Measurements from ENCODE around the gene ARHGAP22.

ARHGAP22 gene

GRCh38 chr10:48580236-48580635, 24.6 kb downstream of the ARHGAP22 start:
- no peak for DNase-seq

GRCh38 chr10:48579251-48579960, 25.5 kb downstream of the ARHGAP22 start:
- no peak for DNase-seq

GRCh38 chr10:48577158-48577557, 27.7 kb downstream of the ARHGAP22 start:
- no peak for DNase-seq

GRCh38 chr10:48576501-48576900, 28.4 kb downstream of the ARHGAP22 start:
- DNase-seq = no peak

- no peak for DNase-seq
These were observed 29.0 kb downstream of the ARHGAP22 start for GRCh38 chr10:48575901-48576300.

GRCh38 chr10:48574817-48575380, 30.0 kb downstream of the ARHGAP22 start:
- DNase-seq = no peak

- DNase-seq = no peak
These were observed 30.5 kb downstream of the ARHGAP22 start for GRCh38 chr10:48574322-48574796.

- no peak for DNase-seq
These were observed 31.8 kb downstream of the ARHGAP22 start for GRCh38 chr10:48573045-48573444.

- no peak for DNase-seq
These were observed 32.5 kb downstream of the ARHGAP22 start for GRCh38 chr10:48572414-48572813.

GRCh38 chr10:48568546-48568945, 36.3 kb downstream of the ARHGAP22 start:
- DNase-seq = no peak

GRCh38 chr10:48568131-48568530, 36.7 kb downstream of the ARHGAP22 start:
- no peak for DNase-seq

- DNase-seq = no peak
These were observed 37.5 kb downstream of the ARHGAP22 start for GRCh38 chr10:48567346-48567745.

GRCh38 chr10:48564466-48565160, 40.3 kb downstream of the ARHGAP22 start:
- DNase-seq = no peak

- DNase-seq = no peak
These were observed 47.3 kb downstream of the ARHGAP22 start for GRCh38 chr10:48557511-48558123.

- DNase-seq = no peak
These were observed 48.2 kb downstream of the ARHGAP22 start for GRCh38 chr10:48556713-48557112.

GRCh38 chr10:48556065-48556464, 48.8 kb downstream of the ARHGAP22 start:
- no peak for DNase-seq

- no peak for DNase-seq
These were observed 49.4 kb downstream of the ARHGAP22 start for GRCh38 chr10:48555310-48556042.

- no peak for DNase-seq
These were observed 50.2 kb downstream of the ARHGAP22 start for GRCh38 chr10:48554656-48555055.

GRCh38 chr10:48554246-48554645, 50.6 kb downstream of the ARHGAP22 start:
- no peak for DNase-seq

- DNase-seq = no peak
These were observed 51.8 kb downstream of the ARHGAP22 start for GRCh38 chr10:48552946-48553564.

- no peak for DNase-seq
These were observed 52.8 kb downstream of the ARHGAP22 start for GRCh38 chr10:48551861-48552591.

- DNase-seq = no peak
These were observed 53.9 kb downstream of the ARHGAP22 start for GRCh38 chr10:48550977-48551376.

Measured in stimulated activated CD4-positive, alpha-beta T cell treated with anti-CD3 and anti-CD28 coated beads, Interleukin-4, amount 100 ng/mL, for 4 hours (primary cell).